G401 (cell line): ENCODE data around the gene ETV3L. TPM values are rescaled to one million over a fixed set of nuclear protein-coding genes. Genes with fewer than 3 reads are reported as not detected.
"Not testable (repeated sequence)": the region's sequence is repeated elsewhere in the genome, so short reads cannot be mapped to it uniquely, and the experiment has no call there.

Experiments
- DNase-seq: peaks from one replicate; pipeline ENCODE4 v3.0.0-alpha.2; 2015; ENCODE audit warnings: low spot score
- in situ Hi-C: cut with HindIII; loops from 2 replicates; pipeline ENCODE4 v1.10.0; 2016; ENCODE audit warnings: low sequenced_read_pairs, mixed read lengths
- total RNA-seq: library from RNA; depleted of rRNA; stranded (reverse); fragments of >200 nt; shearing (Covaris generic); gene quantifications from 2 replicates; pipeline ENCODE4 v1.2.3, GENCODE V29; 2014

ETV3L gene
- total RNA-seq, 1 experiment from 2014 or later = not detected

DNA sequence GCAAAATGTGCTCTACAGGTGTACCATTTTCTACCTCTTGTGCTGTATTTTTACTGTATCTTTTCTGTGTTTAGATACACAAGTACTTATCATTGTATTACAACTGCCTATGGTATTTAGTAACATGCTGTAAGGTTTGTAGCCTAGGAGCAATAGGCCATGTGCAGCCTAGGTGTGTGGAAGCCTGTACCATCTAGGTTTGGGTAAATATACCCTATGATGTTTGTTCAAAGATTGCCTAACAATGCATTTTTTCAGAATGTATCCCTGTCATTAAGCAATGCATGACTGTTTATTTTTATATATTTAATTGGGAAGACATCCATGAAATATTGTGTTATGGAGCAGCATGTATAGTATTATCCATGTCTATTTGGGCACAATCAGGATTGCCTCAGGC, 11.0 kb downstream of the ETV3L start:
- DNase-seq = no peak
- in situ Hi-C loops = no loop called here

DNA sequence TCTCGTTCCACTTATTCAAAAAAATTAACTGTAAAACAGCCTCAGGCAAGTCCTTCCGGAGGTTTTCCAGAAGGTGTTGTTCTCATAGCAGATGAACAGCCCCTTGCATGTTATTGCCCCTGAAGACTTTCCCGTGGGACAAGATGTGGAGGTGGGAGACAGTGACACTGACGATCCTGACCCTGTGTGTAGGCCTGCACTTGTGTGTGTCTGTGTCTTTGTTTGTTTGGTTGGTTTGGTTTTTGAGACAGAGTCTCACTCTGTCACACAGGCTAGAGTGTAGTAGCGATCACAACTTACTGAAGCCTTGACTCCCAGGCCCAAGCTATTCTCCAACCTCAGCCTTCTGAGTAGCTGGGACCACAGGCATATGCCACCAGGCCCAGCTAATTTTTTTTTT, 12.6 kb downstream of the ETV3L start:
- DNase-seq = no peak
- in situ Hi-C loops = no loop called here

DNA sequence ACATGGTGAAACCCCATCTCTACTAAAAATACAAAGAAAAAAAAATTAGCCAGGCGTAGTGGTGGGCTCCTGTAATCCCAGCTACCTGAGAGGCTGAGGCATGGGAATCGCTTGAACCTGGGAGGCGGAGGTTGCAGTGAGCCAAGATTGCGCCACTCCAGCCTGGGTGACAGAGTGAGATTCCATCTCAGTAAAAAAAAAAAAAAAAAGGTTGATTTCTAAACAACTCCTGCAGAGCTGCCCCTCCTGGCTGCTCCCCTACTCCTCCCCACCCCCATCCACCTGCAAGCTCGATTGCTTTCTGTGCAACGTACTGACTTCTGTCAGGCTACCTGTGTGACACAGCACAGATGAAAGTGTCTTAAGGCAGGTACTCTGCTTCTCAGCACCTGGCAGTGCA, 13.3 kb downstream of the ETV3L start:
- in situ Hi-C loops = no loop called here
- DNase-seq = no peak

DNA sequence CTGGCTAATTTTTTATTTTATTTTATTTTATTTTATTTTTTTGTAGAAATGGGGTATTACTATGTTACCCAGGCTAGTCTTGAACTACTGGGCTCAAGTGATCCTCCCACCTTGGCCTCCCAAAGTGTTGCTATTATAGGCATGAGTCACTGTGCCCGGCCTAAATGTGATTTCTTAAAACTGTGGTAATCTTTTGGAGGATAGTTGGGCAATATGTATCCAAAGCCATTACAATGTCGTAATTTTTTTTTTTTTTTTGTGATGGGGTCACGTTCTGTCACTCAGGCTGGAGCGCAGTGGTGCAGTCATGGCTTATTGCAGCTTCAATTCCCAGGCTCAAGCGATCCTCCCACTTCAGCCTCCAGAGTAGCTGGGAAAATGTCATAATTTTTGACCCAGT, 14.2 kb downstream of the ETV3L start:
- no peak for DNase-seq
- in situ Hi-C loops = no loop called here

DNA sequence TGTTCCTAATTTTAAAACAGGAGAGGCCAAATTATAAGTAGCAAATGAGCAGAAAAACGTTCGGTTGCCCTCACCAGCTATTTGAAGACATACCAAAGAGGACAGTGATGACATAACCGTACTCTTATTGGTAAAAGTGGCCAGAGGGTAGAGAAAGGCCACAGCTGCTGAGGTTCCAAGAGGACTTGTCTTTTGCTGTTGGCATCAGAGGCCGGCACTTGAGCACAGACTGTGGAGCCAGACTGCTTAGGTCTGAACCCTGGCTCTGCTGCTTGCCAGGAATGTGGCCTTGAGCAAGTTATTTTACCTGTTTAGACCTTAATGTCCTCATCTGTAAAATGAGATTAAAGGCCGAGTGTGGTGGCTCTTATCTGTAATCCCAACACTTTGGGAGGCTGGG, 14.9 kb downstream of the ETV3L start:
- in situ Hi-C loops = no loop called here
- no peak for DNase-seq

DNA sequence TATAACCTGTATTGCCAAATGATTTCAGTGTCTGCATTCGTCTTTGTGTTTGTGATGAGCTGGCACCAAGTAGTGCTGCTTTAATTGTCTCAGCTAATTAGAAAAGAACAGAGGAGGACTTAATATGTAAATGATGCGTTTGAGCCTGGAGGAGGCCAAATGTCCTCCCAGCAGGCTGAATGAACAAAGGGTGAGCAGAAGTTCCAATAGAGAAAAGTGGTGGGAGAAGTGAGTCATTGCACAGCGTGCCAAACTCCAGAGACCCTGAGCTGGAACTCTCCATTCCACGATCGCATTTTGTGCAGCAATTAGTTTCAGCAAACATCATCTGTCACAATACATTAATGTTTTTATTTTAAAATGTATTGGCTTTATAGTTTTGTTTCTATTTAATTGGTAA, 17.9 kb downstream of the ETV3L start:
- in situ Hi-C loops = no loop called here
- DNase-seq = no peak

DNA sequence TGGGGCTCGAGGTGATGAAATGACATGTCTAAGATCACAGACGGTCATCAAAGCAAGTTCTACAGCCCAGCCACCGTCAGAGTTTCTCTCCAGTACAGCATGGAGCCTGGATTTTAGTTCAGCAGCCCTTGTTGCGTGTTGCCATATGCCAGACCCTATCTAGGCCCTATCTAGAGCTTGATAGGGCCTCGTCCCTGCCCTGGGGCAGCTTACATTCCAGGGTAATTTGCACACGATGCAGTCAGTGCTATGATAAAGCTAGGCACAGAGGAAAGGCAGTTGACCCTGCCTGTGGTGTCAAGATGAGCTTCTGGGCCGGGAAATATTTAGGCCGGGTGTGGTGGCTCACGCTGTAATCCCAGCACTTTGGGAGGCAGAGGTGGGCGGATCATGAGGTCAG, 18.9 kb downstream of the ETV3L start:
- in situ Hi-C loops = no loop called here

DNA sequence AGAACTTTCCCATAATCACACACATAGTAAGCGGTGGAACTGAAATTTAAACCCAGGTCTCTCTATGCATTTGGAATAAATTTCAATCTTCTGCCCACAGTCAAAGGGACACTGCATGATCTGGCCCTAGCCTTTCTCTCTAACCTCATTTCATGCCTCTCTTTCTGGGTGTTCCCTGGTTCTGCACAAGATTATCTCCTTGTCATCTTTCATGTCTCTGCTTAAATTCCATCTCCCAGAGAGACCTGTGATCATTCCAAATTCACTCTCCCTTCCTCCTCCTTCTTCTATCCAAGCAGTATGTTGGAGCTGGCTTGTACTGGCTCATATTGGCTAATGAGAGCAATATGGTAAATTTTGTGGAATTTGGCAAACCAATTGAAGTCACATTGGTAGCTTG, 22.2 kb downstream of the ETV3L start:
- DNase-seq = no peak
- in situ Hi-C loops = no loop called here

More for the DNA sequence above, 18.9 kb downstream of the ETV3L start:
- DNase-seq = no peak

DNA sequence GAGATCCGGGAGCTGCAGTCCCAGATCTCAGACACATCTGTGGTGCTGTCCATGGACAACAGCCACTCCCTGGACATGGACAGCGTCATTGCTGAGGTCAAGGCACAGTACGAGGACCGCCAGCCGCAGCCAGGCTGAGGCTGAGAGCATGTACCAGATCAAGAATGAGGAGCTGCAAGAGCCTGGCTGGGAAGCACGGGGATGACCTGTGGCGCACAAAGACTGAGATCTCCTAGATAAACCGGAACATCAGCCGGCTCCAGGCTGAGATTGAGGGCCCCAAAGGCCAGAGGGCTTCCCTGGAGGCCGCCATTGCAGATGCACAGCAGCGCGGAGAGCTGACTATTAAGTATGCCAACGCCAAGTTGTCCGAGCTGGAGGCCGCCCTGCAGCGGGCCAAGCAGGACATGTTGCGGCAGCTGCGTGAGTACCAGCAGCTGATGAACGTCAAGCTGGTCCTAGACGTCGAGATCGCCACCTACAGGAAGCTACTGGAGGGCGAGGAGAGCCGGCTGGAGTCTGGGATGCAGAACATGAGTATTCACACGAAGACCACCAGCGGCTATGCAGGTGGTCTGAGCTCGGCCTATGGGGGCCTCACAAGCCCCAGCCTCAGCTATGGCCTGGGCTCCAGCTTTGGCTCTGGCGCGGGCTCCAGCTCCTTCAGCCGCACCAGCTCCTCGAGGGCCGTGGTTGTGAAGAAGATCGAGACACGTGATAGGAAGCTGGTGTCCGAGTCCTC, 25.5 kb downstream of the ETV3L start:
- in situ Hi-C loops = no loop called here
- peak; percentile 49 for DNase-seq

DNA sequence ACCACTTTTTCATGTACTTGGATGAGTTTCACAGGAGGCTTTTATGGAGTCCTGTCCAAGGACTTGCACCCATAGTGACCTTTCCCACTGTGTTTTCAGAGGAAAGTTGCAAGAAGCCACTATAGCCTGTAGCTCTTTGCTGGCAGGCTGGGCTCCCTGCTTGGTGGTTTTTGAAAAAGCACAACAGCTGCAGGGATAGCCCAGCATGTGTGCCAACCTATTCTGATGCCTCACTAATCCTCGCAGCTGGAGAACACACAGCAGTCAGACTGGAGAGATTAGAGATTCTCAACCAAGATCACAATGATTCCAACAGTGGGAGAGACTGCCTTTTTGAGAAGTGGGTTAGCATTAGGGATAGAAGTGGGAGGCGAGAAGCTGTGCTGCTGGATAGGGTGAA, 30.0 kb downstream of the ETV3L start:
- in situ Hi-C loops = no loop called here

DNA sequence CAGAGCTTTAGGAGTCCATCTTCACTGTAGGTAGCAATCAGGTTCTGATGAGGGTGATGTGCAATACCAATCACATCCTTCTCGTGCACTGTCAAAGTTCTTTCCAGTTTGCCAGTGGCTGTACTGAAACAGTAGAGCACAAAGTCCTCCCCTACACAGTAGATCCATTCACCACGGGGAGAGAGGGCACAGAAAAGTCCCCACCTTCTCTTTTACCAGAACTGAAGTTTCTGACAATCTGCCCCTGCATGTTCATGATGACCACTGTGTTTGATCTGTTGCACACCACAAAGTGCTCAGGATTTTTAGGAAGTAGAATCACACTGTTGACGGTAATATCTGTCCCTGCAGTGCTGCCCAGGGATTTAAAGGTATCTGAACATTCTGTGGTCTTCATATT, 40.4 kb downstream of the ETV3L start:
- in situ Hi-C loops, DNase-seq: not testable (repeated sequence)

More for the DNA sequence above, 30.0 kb downstream of the ETV3L start:
- no peak for DNase-seq

DNA sequence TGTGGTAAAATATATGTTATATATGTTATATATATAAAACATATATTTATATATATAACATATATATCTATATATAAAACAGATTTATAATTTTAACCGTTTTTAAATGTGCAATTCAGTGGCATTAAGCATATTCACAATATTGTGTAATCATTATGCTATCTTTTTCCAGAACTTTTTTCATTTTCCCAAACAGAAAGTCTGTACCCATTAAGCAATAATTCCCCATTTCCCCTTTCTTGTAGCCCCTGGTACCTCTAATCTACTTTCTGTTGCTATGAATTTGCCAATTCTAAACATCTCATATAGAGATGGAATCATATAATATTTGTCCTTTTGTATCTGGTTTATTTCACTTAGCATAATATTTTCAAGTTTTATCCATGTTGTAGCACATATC, 43.3 kb downstream of the ETV3L start:
- in situ Hi-C loops = no loop called here

DNA sequence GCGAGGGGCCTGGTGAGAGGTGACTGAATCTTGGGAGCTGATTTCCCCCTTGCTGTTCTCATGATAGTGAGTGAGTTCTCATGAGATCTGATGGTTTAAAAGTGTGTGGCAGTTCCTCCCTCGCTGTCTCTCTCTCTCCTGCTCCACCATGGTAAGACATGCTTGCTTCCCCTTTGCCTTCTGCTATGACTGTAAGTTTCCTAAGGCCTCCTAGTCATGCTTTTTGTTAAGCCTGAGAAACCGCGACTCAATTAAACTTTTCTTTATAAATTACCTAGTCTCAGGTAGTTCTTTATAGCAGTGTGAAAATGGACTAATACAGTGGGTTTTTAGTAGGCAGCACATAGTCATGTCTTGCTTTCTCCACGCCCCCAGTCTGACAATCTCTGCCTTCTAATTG, 43.9 kb downstream of the ETV3L start:
- in situ Hi-C loops, DNase-seq: not testable (repeated sequence)

More for the DNA sequence above, 43.3 kb downstream of the ETV3L start:
- no peak for DNase-seq

DNA sequence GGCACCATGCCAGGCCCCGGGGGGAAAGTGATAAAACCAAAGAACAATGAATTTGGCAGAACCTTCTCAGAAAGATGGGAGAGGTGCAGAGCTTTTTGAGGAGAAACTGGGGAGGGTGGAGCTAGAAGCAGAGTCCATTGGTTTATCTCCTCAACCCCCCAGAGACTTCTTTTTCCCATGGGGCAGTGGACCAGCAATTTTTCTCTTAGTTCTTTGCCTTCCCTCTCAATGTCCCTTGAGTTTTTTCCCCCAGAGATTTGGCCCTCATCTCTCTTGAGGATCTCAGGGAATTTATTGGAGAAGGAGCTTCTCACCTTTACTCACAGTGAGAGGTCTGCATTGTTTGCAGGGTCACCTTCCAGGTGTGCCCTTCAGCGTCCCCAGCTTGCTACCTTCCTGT, 48.8 kb downstream of the ETV3L start:
- in situ Hi-C loops = no loop called here
- no peak for DNase-seq

DNA sequence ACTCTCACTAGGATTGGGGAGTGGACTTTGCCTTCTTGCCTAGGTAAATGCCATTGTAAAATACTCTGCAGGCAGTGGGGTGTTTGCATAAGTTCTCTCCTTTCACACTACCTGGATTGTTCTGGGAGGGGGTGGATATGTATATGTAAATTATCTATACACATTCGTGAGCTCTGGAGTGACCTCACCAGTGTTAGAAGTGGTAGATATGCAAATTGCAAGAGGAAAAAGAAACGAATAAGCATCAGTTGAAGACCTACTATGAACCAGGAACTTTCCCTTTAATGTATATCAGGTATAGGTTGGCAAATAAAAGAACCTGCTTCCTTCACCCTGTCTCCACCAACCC, 52.6 kb downstream of the ETV3L start:
- no peak for DNase-seq
- in situ Hi-C loops = no loop called here

DNA sequence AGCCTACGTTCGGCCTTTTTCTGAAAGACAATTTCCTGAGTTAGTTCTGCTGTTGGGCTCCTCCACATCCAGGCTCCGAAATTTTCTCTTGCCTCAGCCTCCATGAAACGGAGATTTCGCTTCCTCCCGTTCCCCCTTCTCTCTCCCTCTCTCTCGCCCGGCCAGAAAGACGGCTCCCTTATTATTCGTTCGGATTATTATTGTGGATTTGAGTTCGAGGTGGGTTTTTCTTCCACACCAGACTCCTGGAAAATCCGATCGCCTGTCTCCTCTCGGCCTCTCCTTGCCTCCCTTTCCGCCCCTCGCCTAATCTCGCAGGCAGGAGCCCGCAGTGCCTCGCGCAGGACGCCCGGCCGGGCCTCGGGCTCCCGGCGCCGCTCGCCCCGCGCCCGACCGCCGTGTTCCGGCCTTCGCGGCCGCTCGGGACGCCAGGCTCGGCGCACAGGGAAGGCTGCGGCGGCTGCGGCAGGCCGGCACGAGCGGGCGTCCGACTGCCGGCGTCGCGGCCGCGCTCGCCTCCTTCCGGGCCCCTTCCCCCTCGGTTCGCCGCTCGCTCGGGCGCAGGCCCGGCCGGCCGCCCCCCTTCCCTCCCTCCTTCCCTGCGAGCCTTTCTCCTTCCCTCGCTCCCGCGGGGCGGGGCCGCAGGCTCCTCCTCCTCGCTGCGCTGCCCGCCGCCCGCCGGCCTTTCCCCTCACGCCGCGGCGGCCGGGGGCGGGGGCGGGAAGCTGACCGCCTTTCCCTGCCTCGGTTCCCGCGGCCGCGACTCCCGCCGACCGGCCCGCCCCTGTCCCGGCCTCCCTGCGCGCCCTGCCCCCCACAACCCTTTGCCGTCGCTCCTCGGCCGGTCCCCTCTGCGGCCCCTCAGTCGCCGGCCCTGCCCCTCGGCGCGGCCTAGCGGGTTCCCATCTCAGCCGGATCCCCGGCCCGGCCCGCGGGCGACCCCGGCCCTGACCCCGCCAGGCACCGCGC, 54.1 kb downstream of the ETV3L start, which contains the start of gene ARHGEF11:
Gene ARHGEF11 (minus strand): TSS at position 493 of the 969 bp plus-strand sequence. CDS start 1,412 bp downstream, outside the sequence.
- DNase-seq = peak; percentile 90
- in situ Hi-C loops = no loop called here

DNA sequence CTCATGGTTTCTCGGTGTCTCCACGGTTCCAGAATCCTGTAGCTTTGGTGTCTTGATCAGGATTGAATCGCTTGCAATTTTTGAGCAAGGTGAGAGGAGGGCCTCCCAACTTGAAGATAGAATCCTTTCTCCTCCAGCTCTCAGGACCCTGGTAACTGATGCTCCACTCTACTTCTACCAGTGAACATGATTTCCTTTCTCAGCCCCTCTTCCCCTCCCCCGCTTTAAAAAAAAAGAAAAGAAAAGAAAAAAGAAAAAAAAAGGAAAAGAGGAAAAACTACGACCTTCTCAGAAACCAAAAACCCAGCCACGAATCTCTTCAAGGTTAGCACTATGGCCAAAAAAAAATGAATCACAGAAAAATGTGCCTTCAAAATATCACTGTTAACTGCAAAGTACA, 55.3 kb downstream of the ETV3L start:
- DNase-seq = no peak

DNA sequence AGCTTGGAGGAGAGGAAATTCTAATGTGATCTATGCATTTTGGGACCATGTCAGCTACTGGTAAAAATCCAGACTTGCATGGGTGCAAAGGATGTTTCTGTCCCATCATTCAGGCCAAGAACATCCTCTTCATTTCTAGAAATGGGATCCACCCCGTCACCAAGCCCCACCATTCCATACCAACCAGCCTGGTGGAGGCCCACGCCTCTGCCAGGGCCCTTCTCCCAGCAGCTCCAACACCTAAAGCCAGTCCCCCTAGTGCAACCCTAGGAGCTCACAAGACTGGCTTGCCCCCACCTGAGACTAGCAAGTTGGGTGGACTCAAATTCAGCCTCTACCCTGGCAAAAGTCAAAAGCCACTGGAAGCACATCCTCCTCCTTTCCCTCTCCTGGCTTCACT, 55.9 kb downstream of the ETV3L start:
- peak; percentile 17 for DNase-seq
- in situ Hi-C loops = no loop called here

More for the DNA sequence above, 55.3 kb downstream of the ETV3L start:
- in situ Hi-C loops = no loop called here

DNA sequence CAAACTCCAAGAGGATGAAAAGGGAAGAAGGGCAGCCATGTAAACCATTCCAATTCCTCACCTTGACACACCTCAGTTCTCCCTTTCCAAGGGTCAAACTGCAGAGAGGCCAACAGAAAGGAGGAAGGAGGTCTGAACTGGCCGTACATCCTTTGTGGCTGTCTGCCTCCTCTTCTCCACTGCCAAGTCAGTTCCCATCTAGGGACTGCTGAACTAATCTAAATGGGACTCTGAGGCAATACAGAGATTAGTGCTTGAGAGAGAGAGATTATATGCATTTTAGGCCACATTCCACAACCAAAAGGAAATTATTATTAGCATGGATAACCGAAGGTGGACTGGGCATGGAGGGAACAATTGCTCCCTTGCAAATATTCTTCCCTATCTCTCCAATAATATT, 56.8 kb downstream of the ETV3L start:
- in situ Hi-C loops = no loop called here
- DNase-seq = no peak
